HepG2 (cell line): ENCODE data around the gene MGLL.

Experiments
- CREM ChIP-seq, 2 experiments: sonication (generic) in 1 of 2; formaldehyde crosslinking in 1 of 2; IDR thresholded peaks; 2 replicates each; pipeline versions ENCODE4 v1.4.0 to v1.6.1; 2016 to 2020; ENCODE audit warnings: antibody characterized with exemption in 1 of 2, mild to moderate bottlenecking in 1 of 2, missing genetic modification reagents in 1 of 2
- EZH2 ChIP-seq: conservative IDR thresholded peaks from 2 replicates; pipeline ENCODE4 v1.6.1; 2012; ENCODE audit warnings: mild to moderate bottlenecking, low read depth, low read length, moderate library complexity
- HMG20B ChIP-seq: conservative IDR thresholded peaks from 2 replicates; pipeline ENCODE4 v1.6.1; 2016; ENCODE audit warnings: missing genetic modification reagents, missing compliant biosample characterization
- MYC ChIP-seq: sonication (generic); formaldehyde crosslinking; IDR thresholded peaks from 2 replicates; pipeline ENCODE4 v1.9.0; 2021; ENCODE audit warnings: missing genetic modification reagents, borderline replicate concordance
- POLR2A ChIP-seq, 2 experiments: IDR thresholded peaks; 2 replicates each; pipeline ENCODE4 v1.6.1; 2011; ENCODE audit warnings: low read depth in 2 of 2, low read length in 2 of 2, mild to moderate bottlenecking in 1 of 2, moderate library complexity in 1 of 2; ENCODE audit not compliant: insufficient read depth in 1 of 2
- PRDM10 ChIP-seq: sonication (generic); formaldehyde crosslinking; IDR thresholded peaks from 2 replicates; pipeline ENCODE4 v1.4.0; 2020; ENCODE audit warnings: low read depth, missing genetic modification reagents
- TGIF2 ChIP-seq: IDR thresholded peaks from 2 replicates; pipeline ENCODE4 v1.6.1; 2016; ENCODE audit warnings: control low read depth, missing compliant biosample characterization
- ZBTB7A ChIP-seq: sonication (generic); formaldehyde crosslinking; IDR thresholded peaks from 2 replicates; pipeline ENCODE4 v1.8.0; 2022; ENCODE audit warnings: mild to moderate bottlenecking, missing genetic modification reagents
- ZNF3 ChIP-seq: IDR thresholded peaks from 2 replicates; pipeline ENCODE4 v1.7.0; 2017; ENCODE audit warnings: inconsistent platforms
- ZNF335 ChIP-seq: sonication (generic); formaldehyde crosslinking; IDR thresholded peaks from 2 replicates; pipeline ENCODE4 v1.4.0; 2020; ENCODE audit warnings: missing genetic modification reagents
- ZNF746 ChIP-seq: sonication (generic); formaldehyde crosslinking; IDR thresholded peaks from 2 replicates; pipeline ENCODE4 v1.8.0; 2022; ENCODE audit warnings: mild to moderate bottlenecking, missing genetic modification reagents
- TF ChIP-seq, protein P1 (sequence below): sonication (generic); formaldehyde crosslinking; IDR thresholded peaks from 2 replicates; pipeline ENCODE4 v1.5.0; 2020; ENCODE audit warnings: mild to moderate bottlenecking, missing genetic modification reagents, moderate library complexity
- TF ChIP-seq, protein P2 (sequence below): sonication (generic); formaldehyde crosslinking; IDR thresholded peaks from 2 replicates; pipeline ENCODE4 v1.4.0; 2020; ENCODE audit warnings: missing genetic modification reagents
- TF ChIP-seq, protein P3 (sequence below): sonication (generic); formaldehyde crosslinking; IDR thresholded peaks from 2 replicates; pipeline ENCODE4 v1.4.0; 2020; ENCODE audit warnings: mild to moderate bottlenecking, missing genetic modification reagents

DNA sequence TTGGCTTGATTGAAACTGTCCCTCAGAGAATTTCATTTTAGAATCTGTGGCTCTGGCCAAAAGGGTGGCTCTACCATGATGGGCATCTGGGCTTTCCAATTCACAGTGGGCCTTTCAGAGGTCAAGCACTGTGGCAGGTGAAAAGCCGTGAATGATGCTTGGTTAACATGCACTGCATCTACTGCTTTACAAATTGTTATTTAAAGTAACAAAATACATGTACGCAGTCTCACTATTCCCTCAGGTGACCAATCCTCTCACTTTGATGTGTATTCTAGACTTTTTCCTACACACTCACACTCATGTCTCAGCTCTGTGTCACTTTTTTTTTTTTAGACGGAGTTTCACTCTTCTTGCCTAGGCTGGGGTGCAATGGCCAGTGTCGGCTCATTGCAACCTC is 70.5 kb downstream of the MGLL start:
- TF ChIP-seq, protein P1, sequence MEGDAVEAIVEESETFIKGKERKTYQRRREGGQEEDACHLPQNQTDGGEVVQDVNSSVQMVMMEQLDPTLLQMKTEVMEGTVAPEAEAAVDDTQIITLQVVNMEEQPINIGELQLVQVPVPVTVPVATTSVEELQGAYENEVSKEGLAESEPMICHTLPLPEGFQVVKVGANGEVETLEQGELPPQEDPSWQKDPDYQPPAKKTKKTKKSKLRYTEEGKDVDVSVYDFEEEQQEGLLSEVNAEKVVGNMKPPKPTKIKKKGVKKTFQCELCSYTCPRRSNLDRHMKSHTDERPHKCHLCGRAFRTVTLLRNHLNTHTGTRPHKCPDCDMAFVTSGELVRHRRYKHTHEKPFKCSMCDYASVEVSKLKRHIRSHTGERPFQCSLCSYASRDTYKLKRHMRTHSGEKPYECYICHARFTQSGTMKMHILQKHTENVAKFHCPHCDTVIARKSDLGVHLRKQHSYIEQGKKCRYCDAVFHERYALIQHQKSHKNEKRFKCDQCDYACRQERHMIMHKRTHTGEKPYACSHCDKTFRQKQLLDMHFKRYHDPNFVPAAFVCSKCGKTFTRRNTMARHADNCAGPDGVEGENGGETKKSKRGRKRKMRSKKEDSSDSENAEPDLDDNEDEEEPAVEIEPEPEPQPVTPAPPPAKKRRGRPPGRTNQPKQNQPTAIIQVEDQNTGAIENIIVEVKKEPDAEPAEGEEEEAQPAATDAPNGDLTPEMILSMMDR, result no peak
- no peak for TF ChIP-seq POLR2A (IDR thresholded peaks at IDR 0.05; ENCODE audit: insufficient read depth in 1 of 2, low read depth in 2 of 2, low read length in 2 of 2)
- no peak for TF ChIP-seq TGIF2
- TF ChIP-seq, protein P2, sequence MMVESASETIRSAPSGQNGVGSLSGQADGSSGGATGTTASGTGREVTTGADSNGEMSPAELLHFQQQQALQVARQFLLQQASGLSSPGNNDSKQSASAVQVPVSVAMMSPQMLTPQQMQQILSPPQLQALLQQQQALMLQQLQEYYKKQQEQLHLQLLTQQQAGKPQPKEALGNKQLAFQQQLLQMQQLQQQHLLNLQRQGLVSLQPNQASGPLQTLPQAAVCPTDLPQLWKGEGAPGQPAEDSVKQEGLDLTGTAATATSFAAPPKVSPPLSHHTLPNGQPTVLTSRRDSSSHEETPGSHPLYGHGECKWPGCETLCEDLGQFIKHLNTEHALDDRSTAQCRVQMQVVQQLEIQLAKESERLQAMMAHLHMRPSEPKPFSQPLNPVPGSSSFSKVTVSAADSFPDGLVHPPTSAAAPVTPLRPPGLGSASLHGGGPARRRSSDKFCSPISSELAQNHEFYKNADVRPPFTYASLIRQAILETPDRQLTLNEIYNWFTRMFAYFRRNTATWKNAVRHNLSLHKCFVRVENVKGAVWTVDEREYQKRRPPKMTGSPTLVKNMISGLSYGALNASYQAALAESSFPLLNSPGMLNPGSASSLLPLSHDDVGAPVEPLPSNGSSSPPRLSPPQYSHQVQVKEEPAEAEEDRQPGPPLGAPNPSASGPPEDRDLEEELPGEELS (CRISPR knock-in tag), result no peak
- TF ChIP-seq ZNF335 (CRISPR knock-in tag), result no peak
- no peak for TF ChIP-seq CREM (IDR thresholded peaks at IDR 0.05)
- TF ChIP-seq CREM (CRISPR knock-in tag; IDR thresholded peaks at IDR 0.05), result no peak
- TF ChIP-seq ZNF3, result no peak
- TF ChIP-seq, protein P3, sequence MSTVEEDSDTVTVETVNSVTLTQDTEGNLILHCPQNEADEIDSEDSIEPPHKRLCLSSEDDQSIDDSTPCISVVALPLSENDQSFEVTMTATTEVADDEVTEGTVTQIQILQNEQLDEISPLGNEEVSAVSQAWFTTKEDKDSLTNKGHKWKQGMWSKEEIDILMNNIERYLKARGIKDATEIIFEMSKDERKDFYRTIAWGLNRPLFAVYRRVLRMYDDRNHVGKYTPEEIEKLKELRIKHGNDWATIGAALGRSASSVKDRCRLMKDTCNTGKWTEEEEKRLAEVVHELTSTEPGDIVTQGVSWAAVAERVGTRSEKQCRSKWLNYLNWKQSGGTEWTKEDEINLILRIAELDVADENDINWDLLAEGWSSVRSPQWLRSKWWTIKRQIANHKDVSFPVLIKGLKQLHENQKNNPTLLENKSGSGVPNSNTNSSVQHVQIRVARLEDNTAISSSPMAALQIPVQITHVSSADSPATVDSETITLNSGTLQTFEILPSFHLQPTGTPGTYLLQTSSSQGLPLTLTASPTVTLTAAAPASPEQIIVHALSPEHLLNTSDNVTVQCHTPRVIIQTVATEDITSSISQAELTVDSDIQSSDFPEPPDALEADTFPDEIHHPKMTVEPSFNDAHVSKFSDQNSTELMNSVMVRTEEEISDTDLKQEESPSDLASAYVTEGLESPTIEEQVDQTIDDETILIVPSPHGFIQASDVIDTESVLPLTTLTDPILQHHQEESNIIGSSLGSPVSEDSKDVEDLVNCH, result no peak
- TF ChIP-seq ZNF746 (CRISPR knock-in tag), result no peak
- TF ChIP-seq MYC, result no peak
- no peak for TF ChIP-seq HMG20B (CRISPR knock-in tag)
- TF ChIP-seq PRDM10 (CRISPR knock-in tag), result no peak
- no peak for TF ChIP-seq EZH2
- no peak for TF ChIP-seq ZBTB7A (CRISPR knock-in tag)
